GOT3 (cell line): ENCODE measurements around the gene C1QTNF1.
"Not testable (repeated sequence)": the region's sequence is repeated elsewhere in the genome, so short reads cannot be mapped to it uniquely, and the experiment has no call there.

Experiments
- DNase-seq: peaks from one replicate; lab custom pipeline; 2025; ENCODE audit warnings: mixed read lengths; lab: John Stamatoyannopoulos, UW

Gene C1QTNF1

DNA sequence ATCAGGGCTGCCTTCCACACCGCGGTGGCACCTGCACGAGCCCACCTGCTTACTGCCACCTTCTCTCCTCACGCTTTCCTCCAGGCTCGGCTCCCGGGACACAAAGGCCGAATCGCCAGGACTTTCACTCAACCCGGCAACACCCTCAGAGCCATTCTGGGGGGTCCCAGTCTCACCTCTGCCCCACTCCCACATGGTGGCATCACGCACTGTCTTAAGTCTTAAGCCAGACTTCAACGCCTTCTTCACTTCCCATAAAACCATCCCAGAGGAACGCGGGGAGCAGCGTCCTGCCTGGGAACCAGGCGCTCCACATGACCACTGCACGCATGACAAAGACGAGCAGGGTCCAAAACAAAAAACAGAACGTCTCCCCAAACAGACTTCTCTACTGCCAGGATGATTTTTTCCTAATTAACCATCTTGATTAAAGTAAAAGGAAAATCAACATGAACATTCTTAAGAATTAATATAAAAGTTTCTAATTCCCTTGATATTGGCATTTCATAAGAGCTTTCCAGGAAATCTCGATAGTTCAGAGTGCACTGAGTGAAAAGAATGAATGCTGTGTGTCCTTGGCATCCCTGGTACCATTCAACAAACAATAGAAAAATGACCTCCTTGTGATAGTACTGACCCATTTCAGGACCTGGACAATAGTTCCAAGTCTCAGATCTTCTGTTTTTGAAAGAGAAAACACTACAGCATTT is 17.0 kb upstream of the C1QTNF1 start:
- no peak for DNase-seq

DNA sequence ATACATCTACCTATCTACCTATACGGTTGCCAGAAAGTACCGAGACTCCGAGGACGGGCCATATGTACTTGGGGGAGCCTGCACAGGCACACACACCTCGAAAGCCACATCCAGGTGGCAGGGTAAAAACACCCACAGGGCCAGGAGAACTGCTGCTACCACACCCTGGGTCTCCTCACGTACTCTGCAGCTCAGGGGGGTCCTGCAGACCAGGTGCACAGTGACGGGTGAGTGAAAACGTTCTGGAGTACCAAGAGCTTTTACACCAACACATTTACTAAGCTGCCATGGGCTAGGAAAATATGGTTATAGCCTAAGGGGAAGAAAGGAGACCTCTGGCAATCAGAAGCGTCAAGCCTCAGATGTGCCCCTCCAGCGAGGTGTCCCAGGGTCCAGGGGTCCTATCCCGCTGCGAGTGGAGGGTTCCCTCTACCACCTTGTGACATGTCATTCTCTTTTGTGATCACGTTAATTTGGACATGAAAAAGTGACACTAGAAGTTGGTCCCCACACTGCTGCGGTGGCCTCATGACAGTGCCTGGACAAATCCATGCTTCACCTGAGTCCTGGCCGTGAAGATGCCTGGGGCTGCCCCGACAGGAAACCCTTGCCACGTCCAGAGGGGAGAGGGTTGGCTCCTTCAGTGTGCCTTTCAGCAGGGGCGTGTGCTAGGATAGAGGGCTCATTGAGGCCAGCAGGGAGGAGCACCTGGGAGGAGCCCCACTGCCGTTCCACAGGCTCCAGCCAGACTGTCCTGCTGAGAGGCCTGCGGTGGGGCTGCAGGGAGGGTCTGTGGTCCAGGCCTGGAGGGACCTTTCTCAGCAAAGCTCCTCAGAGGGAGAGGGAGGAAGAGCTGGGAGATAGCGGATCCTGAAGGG is 16.2 kb upstream of the C1QTNF1 start:
- DNase-seq = no peak

DNA sequence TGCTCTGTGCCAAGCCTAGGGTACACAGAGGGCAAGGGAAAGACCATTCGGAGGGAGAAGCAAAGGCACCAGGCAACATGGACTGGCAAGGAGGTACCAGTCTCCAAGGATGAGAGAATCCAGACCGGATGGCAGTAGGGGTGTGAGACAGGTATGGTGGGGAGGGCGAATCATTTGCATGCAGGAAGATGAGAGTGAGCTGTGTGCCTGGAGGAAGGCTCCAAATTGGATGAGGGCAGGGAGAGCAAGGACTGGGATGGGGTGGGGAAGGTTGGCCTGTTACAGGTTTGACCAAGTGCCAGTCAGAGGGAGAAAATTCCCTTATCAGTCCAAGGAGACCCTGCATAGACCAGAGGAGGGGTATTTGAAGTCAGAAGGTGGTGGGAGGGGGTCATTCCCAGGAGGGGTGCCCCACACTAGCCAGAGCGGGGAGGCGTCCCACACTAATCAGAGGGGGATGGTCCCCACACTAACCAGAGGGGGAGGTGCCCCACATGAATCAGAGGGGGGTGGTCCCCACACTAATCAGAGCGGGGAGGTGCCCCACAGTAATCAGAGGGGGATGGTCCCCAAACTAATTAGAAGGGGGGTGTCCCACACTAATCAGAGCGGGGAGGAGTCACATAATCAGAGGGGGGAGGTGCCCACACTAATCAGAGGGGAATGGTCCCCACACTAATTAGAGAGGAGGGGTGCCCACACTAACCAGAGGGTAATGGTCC is 15.1 kb upstream of the C1QTNF1 start:
- DNase-seq = no peak

- peak; percentile 53 for DNase-seq
Observed at GRCh38 chr17:79009397-79010303, 14.3 kb upstream of the C1QTNF1 start, which contains the start of gene CANT1. Gene CANT1 (minus strand): TSS chr17:79009764. CDS start chr17:78997622, 12,142 bp downstream.

DNA sequence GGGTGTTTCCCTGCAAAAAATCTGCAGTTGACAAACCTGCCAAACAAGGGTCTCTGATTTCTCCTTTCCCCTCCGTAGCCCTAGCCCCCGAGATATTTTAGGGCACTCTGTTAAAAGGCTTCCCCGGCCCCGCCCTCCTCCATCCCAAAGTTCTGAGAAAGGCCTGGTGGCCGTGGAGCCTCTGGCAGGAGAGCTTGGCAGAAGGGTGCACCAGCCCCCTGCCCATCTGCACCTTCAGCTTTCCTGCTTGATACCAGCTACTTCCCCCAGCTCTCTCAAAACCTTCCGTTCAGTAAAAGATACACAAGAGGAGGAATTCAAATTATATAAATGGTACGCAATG is 13.7 kb upstream of the C1QTNF1 start:
- no peak for DNase-seq

- no peak for DNase-seq
Observed at GRCh38 chr17:79011451-79012147, 12.4 kb upstream of the C1QTNF1 start.

- no peak for DNase-seq
Observed at GRCh38 chr17:79012563-79013134, 11.3 kb upstream of the C1QTNF1 start.

- DNase-seq = no peak
Observed at GRCh38 chr17:79014158-79014758, 9.7 kb upstream of the C1QTNF1 start.

DNA sequence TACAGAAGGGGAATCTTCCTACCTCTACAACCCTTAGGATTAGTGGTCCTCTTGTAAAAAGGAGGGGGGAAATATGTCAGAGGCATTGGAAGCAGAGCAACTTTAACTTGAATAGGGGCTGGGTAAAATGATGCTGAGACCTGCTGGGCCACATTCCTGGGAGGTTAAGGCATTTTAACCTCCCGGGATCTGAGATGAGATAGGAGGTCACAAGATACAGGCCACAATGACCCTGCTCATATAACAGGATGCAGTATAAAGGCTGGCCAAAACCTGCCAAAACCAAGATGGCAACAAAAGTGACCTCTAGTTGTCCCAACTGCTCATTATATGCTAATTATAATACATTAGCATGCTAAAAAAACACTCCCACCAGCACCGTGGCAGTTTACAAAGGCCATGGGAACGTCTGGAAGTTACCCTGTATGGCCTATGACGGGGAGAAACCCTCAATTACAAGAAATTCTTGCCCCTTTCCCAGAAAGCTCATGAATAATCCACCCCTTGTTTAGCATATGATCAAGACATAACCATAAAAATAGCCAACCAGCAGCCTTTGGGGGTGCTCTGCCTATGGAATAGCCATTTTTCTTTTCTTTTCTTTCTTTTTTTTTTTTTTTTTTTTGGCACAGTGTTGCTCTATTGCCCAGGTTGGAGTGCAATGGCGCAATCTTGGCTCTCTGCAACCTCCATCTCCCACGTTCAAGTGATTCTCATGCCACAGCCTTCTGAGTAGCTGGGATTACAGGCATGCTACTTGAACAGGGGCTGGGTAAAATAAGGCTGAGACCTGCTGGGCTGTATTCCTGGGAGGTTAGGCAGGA is 6.2 kb upstream of the C1QTNF1 start:
- no peak for DNase-seq

DNA sequence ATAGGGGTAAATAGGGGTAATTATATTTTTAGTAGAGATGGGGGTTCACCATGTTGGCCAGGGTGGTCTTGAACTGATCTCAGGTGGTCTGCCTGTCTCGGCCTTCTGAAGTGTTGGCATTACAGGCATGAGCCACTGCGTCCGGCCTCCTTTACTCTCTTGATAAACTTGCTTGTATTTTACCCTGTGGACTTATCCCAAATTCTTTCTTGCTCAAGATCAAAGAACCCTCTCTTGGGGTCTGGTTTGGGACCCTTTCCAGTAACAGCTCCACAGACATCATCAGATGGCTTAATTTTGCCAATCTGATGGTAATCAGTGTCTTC is 5.6 kb upstream of the C1QTNF1 start:
- DNase-seq = no peak

GRCh38 chr17:79019261-79019631 is 4.7 kb upstream of the C1QTNF1 start:
- DNase-seq = no peak

GRCh38 chr17:79019632-79020584 is 4.1 kb upstream of the C1QTNF1 start:
- no peak for DNase-seq

GRCh38 chr17:79020631-79021301 is 3.2 kb upstream of the C1QTNF1 start:
- no peak for DNase-seq

DNA sequence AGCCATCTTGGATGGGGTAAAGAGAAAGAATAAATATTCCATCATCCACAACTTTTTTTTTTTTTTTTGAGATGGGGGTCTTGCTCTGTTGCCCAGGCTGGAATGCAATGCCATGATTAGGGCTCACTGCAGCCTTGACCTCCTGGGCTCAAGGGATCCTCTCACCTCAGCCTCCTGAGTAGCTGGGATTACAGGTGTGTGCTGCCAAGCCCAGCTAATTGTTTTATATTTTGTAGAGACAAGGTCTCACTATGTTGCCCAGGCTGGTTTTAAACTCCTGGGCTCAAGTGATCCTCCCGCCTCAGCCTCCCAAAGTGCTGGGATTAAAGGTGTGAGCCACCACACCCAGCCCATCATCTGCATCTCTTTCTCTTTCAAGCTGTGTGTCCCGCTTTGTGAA is 2.0 kb upstream of the C1QTNF1 start:
- not testable (repeated sequence) for DNase-seq

- no peak for DNase-seq
Observed at GRCh38 chr17:79022507-79022991, 1.4 kb upstream of the C1QTNF1 start.

GRCh38 chr17:79023180-79023705 is 726 bp upstream of the C1QTNF1 start:
- DNase-seq = no peak
